Smooth muscle cell of the coronary artery (primary cell): ENCODE data around the gene GSTT2B. TPM values are rescaled to one million over a fixed set of nuclear protein-coding genes. Genes with fewer than 3 reads are reported as not detected.

Experiments used
- total RNA-seq: library from RNA; depleted of rRNA; stranded (reverse); fragments of >200 nt; gene quantifications from 2 replicates; pipeline ENCODE4 v1.2.3, GENCODE V29; 2014; ENCODE audit warnings: low replicate concordance

Gene GSTT2B
- total RNA-seq, result 5.1 and 9.5 TPM in 2 replicates

GRCh38 chr22:23961084-23961771, at the start of gene GSTT2B:
GSTT2B (minus strand) TSS chr22:23961195; CDS start chr22:23961131, 64 bp downstream.

DNA sequence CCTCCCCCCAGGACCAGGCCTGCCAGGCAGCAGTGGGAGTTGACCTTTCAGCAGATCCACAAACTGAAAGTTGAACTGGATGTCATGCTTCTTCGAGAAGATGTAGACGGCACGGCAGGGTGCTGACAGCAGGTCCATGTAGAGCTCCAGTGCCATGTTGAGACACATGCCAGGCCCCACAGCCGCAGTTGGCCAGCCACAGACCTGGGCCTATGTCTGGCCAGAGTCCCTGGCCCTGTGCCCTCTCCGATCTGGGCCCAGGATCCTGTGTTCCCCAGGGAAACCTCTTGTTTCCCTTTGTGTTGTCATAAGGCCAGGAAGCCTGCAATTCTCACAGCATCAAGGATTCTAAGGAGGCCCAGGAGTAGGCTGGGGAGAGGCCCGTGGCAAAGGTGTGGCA, 44.2 kb upstream of the GSTT2B start, which contains the start of gene GSTT4:
Gene GSTT4, minus strand, starts transcription at position 253 of the 400 bp plus-strand sequence. Its CDS starts 97 bp downstream, at position 156.

DNA sequence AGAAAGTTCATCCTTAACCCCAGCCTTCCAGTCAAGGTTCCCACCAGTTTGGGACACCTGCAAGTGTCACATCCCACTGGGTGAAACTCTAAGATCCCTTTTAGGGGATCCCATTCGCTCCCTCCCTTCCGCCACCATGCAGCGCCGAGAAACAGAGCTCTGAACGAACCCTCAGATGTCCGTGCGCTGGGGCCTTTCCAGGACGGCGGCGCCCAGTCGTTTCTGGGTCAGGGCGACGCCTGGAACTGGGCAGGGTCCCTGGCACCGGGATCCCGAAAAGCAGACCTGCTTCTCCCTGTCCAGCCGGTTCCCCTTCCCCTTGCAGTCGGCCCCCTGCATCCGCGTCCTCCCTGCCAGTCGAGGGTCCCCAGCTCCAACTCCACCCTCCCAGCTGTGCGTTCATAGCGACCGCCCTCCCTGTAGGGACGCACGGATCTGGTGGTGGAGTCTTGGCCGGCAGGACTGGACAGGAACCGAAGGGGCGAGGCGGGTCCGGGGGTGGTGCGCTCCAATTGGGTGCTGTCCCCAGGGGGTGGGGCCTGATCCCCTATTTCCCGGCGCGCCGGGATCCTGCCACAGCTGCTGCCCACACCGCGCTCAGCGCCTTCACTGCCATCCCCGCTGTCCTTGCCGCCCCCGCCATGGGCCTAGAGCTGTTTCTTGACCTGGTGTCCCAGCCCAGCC, 18.7 kb upstream of the GSTT2B start, which contains the start of gene GSTT2:
Gene GSTT2, plus strand, starts transcription at position 578 of the 684 bp plus-strand sequence.

GRCh38 chr22:23974345-23974744, 13.3 kb upstream of the GSTT2B start, which contains the start of gene DDT:
DDT (minus strand) TSS chr22:23974441; CDS start chr22:23974414, 27 bp downstream.

GRCh38 chr22:23966568-23966967, 5.6 kb upstream of the GSTT2B start, which contains the start of gene DDTL:
DDTL (plus strand) TSS chr22:23966888; CDS start chr22:23966915, 27 bp downstream.

Other genes starting within 250 kb of the GSTT2B start
- 1.4 and 3.5 TPM in 2 replicates for gene ZNF70, start 210.1 kb downstream of the GSTT2B start, total RNA-seq
- gene VPREB3, start 206.8 kb downstream of the GSTT2B start, total RNA-seq, result not detected in 2 replicates
- 0.38 and 1.8 TPM in 2 replicates for gene C22orf15, start 198.2 kb downstream of the GSTT2B start, total RNA-seq
- gene CHCHD10, start 193.2 kb downstream of the GSTT2B start, total RNA-seq, result 3.4 and 6.5 TPM in 2 replicates
- gene MMP11, start 188.3 kb downstream of the GSTT2B start, total RNA-seq, result 11.0 and 18.5 TPM in 2 replicates
- 18.0 and 21.5 TPM in 2 replicates for gene SMARCB1, start 174.2 kb downstream of the GSTT2B start, total RNA-seq
- 0.23 TPM in 1 of 2 replicates, not detected in the other for gene DERL3, start 122.2 kb downstream of the GSTT2B start, total RNA-seq
- 7.5 and 8.9 TPM in 2 replicates for gene SLC2A11, start 103.3 kb downstream of the GSTT2B start, total RNA-seq
- 300 and 504 TPM in 2 replicates for gene MIF, start 66.8 kb downstream of the GSTT2B start, total RNA-seq
- 2.2 and 11.0 TPM in 2 replicates for gene DDTL, start 5.7 kb upstream of the GSTT2B start, total RNA-seq
- gene DDT, start 13.2 kb upstream of the GSTT2B start, total RNA-seq, result 57.3 and 162 TPM in 2 replicates
- 0.23 TPM in 1 of 2 replicates, not detected in the other for gene GSTT2, start 18.9 kb upstream of the GSTT2B start, total RNA-seq
- gene GSTT4, start 44.3 kb upstream of the GSTT2B start, total RNA-seq, result not detected in 2 replicates
- gene CABIN1, start 50.1 kb upstream of the GSTT2B start, total RNA-seq, result 35.5 and 61.0 TPM in 2 replicates
- 1.2 and 4.7 TPM in 2 replicates for gene SUSD2, start 220.3 kb upstream of the GSTT2B start, total RNA-seq